Brain microvascular endothelial cell (primary cell): ENCODE measurements around the gene SLC38A10.

Experiments
- DNase-seq: peaks from one replicate; pipeline ENCODE4 v3.0.0-alpha.2; 2020
- H3K27ac ChIP-seq: fragments of 250-450 bp; sonication (Bioruptor Pico); 2 replicates; pipeline ENCODE4 v1.5.1; 2020; ENCODE audit warnings: mild to moderate bottlenecking, moderate library complexity
- H3K27me3 ChIP-seq: fragments of 250-450 bp; sonication (Bioruptor Pico); replicated peaks from 2 replicates; pipeline ENCODE4 v1.5.1; 2020; ENCODE audit warnings: mild to moderate bottlenecking
- H3K36me3 ChIP-seq: fragments of 250-450 bp; sonication (Bioruptor Pico); replicated peaks from 2 replicates; pipeline ENCODE4 v1.5.1; 2020; ENCODE audit warnings: mild to moderate bottlenecking
- H3K4me3 ChIP-seq: 2 replicates; pipeline ENCODE4 v1.5.1; 2011; ENCODE audit warnings: low read depth, mild to moderate bottlenecking, control low read depth, low read length, moderate library complexity
- CTCF ChIP-seq: IDR thresholded peaks from 2 replicates; pipeline ENCODE4 v1.5.1; 2011; ENCODE audit warnings: low read depth, mild to moderate bottlenecking, moderate library complexity, low read length, control low read depth, inconsistent platforms; ENCODE audit errors: missing control alignments
- in situ Hi-C: cut with HindIII; loops from 2 replicates; pipeline ENCODE4 v1.10.0; 2017; ENCODE audit warnings: low sequenced_read_pairs, low pct_ligation_motif_present

Gene SLC38A10

GRCh38 chr17:81336296-81336929 lies 41.3 kb upstream of the SLC38A10 start:
- DNase-seq = no peak
- H3K36me3 ChIP-seq = peaks cover 3% of the 10 kb centered on the region
- H3K4me3 ChIP-seq = no peak overlapping the region
- in situ Hi-C loops = no loop called here
- H3K27ac ChIP-seq = no peak overlapping the region
- no peak for TF ChIP-seq CTCF
- peaks cover 11% of the 10 kb centered on the region for H3K27me3 ChIP-seq

GRCh38 chr17:81335773-81336157 lies 40.7 kb upstream of the SLC38A10 start:
- H3K4me3 ChIP-seq = no peak overlapping the region
- DNase-seq = no peak
- TF ChIP-seq CTCF = no peak
- in situ Hi-C loops = no loop called here
- H3K36me3 ChIP-seq = no peaks in the 10 kb centered on the region
- H3K27ac ChIP-seq = no peak overlapping the region
- peaks cover 11% of the 10 kb centered on the region for H3K27me3 ChIP-seq

GRCh38 chr17:81334987-81335772 lies 40.1 kb upstream of the SLC38A10 start:
- H3K36me3 ChIP-seq = no peaks in the 10 kb centered on the region
- no peak for TF ChIP-seq CTCF
- peaks cover 11% of the 10 kb centered on the region for H3K27me3 ChIP-seq
- in situ Hi-C loops = no loop called here
- no peak overlapping the region for H3K4me3 ChIP-seq
- no peak overlapping the region for H3K27ac ChIP-seq
- no peak for DNase-seq

- DNase-seq = no peak
- Histone ChIP-seq H3K4me3 (no peak overlapping the region), H3K27ac (no peak overlapping the region), H3K36me3 (no peaks in the 10 kb centered on the region), H3K27me3 (peaks cover 11% of the 10 kb centered on the region)
- in situ Hi-C loops = no loop called here
- TF ChIP-seq CTCF = no peak
Measured at GRCh38 chr17:81334391-81334901, 39.3 kb upstream of the SLC38A10 start.

- Histone ChIP-seq H3K36me3 (no peaks in the 10 kb centered on the region), H3K4me3 (no peak overlapping the region), H3K27me3 (peaks cover 11% of the 10 kb centered on the region), H3K27ac (no peak overlapping the region)
- DNase-seq = no peak
- TF ChIP-seq CTCF = no peak
- in situ Hi-C loops = no loop called here
Measured at GRCh38 chr17:81333616-81334368, 38.7 kb upstream of the SLC38A10 start.
